ENCODE data around the gene XYLT1. TPM values are rescaled to one million over a fixed set of nuclear protein-coding genes. Genes with fewer than 3 reads are reported as not detected.
A peak's percentile ranks its signal among the peaks of the same experiment; 100 is the strongest.

Gene XYLT1
- total and polyA plus RNA-seq, 2 experiments from 2014 or later: 4.5 to 26.3 TPM

- no peaks in the 10 kb centered on the region for H4K20me1 ChIP-seq (ENCODE audit: insufficient read depth)
- peak; percentile 65 for DNase-seq
- H3K79me2 ChIP-seq (ENCODE audit: insufficient read depth): peaks cover 55% of the 10 kb centered on the region
- WGBS, 2 experiments (ENCODE audit: low coverage in 1 of 2, low lambda C conversion rate in 2 of 2, missing lambda C conversion rate in 2 of 2): 2% methylated on average over 15 to 16 of the region's 16 CpGs
- H3K27me3 ChIP-seq (replicated peaks; ENCODE audit: insufficient read depth): no peaks in the 10 kb centered on the region
- H3K9me3 ChIP-seq (ENCODE audit: low read depth): no peaks in the 10 kb centered on the region
- peak overlapping the region; percentile 90 for H3K4me3 ChIP-seq
- H3K36me3 ChIP-seq (ENCODE audit: low read depth): no peaks in the 10 kb centered on the region
- in situ Hi-C loops (cut with MboI): loop anchor here (10.0 to 25.0 kb wide), 3 partner anchors 195 to 607 kb away; no protein-coding TSS in a partner anchor
- H3F3A ChIP-seq (ENCODE audit: insufficient read depth): peaks cover 24% of the 10 kb centered on the region
- peak overlapping the region; percentile 49 for H2AFZ ChIP-seq
- H3K4me1 ChIP-seq (ENCODE audit: insufficient read depth): peaks cover 33% of the 10 kb centered on the region
- H3K4me2 ChIP-seq (ENCODE audit: unreplicated experiment): peak overlapping the region; percentile 91
- H3K9ac ChIP-seq: peak overlapping the region; percentile 82
- TF ChIP-seq EZH2 (IDR thresholded peaks at IDR 0.05; ENCODE audit: insufficient read depth, poor library complexity, severe bottlenecking): no peak
- no peak for TF ChIP-seq EZH2phosphoT487 (IDR thresholded peaks at IDR 0.05; ENCODE audit: insufficient read depth, low read depth)
- peak overlapping the region; percentile 56 for H3K27ac ChIP-seq
- no peaks in the 10 kb centered on the region for H3K9me2 ChIP-seq (ENCODE audit: insufficient read depth)
These were observed 999 bp downstream of the XYLT1 start for GRCh38 chr16:17469741-17470181.

DNA sequence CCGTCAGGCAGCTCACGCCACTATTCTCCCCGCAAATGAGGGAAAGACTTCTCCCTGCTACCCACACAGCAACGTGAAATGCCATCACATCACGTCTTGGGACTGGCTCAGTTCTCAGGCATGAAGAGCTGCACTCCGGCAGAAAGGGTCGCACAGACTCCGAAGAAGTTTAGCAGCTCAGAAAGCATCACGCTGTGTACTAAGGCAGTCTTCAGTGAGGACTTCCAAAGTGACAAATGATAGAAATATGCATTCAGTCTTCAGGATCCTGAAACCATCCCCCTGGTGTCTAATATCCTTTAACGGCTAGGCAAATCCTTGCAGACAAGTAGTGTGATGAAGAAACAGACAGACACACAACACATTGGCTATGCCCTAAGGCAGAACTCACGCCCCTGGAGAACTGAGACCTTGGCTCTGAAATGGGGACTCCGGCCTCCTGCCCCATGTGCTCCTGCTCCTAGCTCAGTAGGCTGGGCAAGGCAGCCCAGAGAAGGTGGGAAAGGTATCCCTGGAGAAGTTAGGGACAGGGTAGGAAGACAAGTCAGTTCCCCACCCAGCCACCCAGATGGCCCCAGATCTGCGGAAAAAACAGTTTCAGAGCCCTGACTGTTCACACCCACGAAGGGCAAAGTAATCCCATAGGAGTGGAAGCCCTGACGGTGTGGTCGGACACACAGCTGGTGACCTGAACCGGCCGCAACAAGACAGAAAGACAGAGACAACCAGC, 1.6 kb downstream of the XYLT1 start:
- no peaks in the 10 kb centered on the region for H3K27me3 ChIP-seq (replicated peaks; ENCODE audit: insufficient read depth)
- WGBS, 2 experiments (ENCODE audit: low coverage in 1 of 2, low lambda C conversion rate in 2 of 2, missing lambda C conversion rate in 2 of 2): 2% methylated on average over 18 of the region's 18 CpGs
- H3K36me3 ChIP-seq (ENCODE audit: low read depth): no peaks in the 10 kb centered on the region
- H2AFZ ChIP-seq: peak overlapping the region; percentile 49
- H3K4me1 ChIP-seq (ENCODE audit: insufficient read depth): peaks cover 31% of the 10 kb centered on the region
- H3K4me2 ChIP-seq (ENCODE audit: unreplicated experiment): peak overlapping the region; percentile 91
- H3K79me2 ChIP-seq (ENCODE audit: insufficient read depth): peaks cover 61% of the 10 kb centered on the region
- peak; percentile 89 for DNase-seq
- in situ Hi-C loops (cut with MboI): loop anchor here (10.0 to 25.0 kb wide), 3 partner anchors 194 to 607 kb away; no protein-coding TSS in a partner anchor
- H3K4me3 ChIP-seq: peak overlapping the region; percentile 90
- peak overlapping the region; percentile 82 for H3K9ac ChIP-seq
- no peaks in the 10 kb centered on the region for H4K20me1 ChIP-seq (ENCODE audit: insufficient read depth)
- H3K27ac ChIP-seq: peak overlapping the region; percentile 56
- TF ChIP-seq EZH2 (IDR thresholded peaks at IDR 0.05; ENCODE audit: insufficient read depth, poor library complexity, severe bottlenecking): no peak
- TF ChIP-seq EZH2phosphoT487 (IDR thresholded peaks at IDR 0.05; ENCODE audit: insufficient read depth, low read depth): no peak
- H3K9me2 ChIP-seq (ENCODE audit: insufficient read depth): no peaks in the 10 kb centered on the region
- H3F3A ChIP-seq (ENCODE audit: insufficient read depth): peaks cover 24% of the 10 kb centered on the region
- H3K9me3 ChIP-seq (ENCODE audit: low read depth): no peaks in the 10 kb centered on the region

- no peak for TF ChIP-seq EZH2phosphoT487 (IDR thresholded peaks at IDR 0.05; ENCODE audit: insufficient read depth, low read depth)
- TF ChIP-seq EZH2 (IDR thresholded peaks at IDR 0.05; ENCODE audit: insufficient read depth, poor library complexity, severe bottlenecking): no peak
- H3K4me2 ChIP-seq (ENCODE audit: unreplicated experiment): peak overlapping the region; percentile 91
- peak; percentile 24 for DNase-seq
- no peaks in the 10 kb centered on the region; the same call in 1 of the 2 replicates for H4K20me1 ChIP-seq (ENCODE audit: insufficient read depth)
- no peaks in the 10 kb centered on the region for H3K9me3 ChIP-seq (ENCODE audit: low read depth)
- peaks cover 24% of the 10 kb centered on the region for H3F3A ChIP-seq (ENCODE audit: insufficient read depth)
- no peaks in the 10 kb centered on the region for H3K36me3 ChIP-seq (ENCODE audit: low read depth)
- peaks cover 31% of the 10 kb centered on the region for H3K4me1 ChIP-seq (ENCODE audit: insufficient read depth)
- no peaks in the 10 kb centered on the region for H3K27me3 ChIP-seq (replicated peaks; ENCODE audit: insufficient read depth)
- peak overlapping the region; percentile 56 for H3K27ac ChIP-seq
- H3K9ac ChIP-seq: peak overlapping the region; percentile 82
- peak overlapping the region; percentile 90 for H3K4me3 ChIP-seq
- H3K9me2 ChIP-seq (ENCODE audit: insufficient read depth): no peaks in the 10 kb centered on the region
- WGBS, 2 experiments (ENCODE audit: low coverage in 1 of 2, low lambda C conversion rate in 2 of 2, missing lambda C conversion rate in 2 of 2): 2% methylated on average over 7 of the region's 7 CpGs
- H2AFZ ChIP-seq: peak overlapping the region; percentile 24; the same call in 1 of the 2 replicates
- peaks cover 67% of the 10 kb centered on the region for H3K79me2 ChIP-seq (ENCODE audit: insufficient read depth)
- in situ Hi-C loops (cut with MboI): loop anchor here (10.0 to 25.0 kb wide), 3 partner anchors 194 to 606 kb away; no protein-coding TSS in a partner anchor
These were observed 2.1 kb downstream of the XYLT1 start for GRCh38 chr16:17468611-17469010.

DNA sequence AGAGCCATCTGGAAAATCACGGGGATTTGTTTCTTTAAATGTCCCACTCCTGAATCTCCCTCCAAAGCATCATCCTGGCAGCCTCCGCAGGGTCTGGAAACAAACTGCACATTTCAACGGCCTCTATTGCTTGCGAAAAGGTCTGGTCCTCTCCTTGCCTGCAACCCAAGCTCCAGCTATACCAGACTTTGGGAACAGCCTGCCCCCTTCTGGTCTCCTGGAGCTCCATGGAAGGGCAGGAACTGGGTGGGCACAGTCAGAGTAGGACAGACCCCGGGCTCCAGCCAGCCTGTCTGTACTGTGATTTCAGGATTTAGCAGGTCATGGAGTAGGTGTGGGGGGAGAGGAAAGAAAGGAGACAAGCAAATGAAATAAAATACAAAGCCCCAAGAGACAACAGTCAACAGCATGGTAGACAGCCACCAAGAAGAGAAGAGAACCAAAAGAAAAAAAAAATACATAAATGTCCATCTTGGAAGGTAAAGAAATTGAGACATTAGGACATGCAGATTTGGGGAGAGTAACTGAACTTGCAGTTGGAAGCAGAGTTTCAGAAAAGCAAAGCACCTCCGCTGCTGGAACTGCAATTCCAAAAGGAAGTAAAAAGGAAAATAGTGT, 2.7 kb downstream of the XYLT1 start:
- WGBS, 2 experiments (ENCODE audit: low coverage in 1 of 2, low lambda C conversion rate in 2 of 2, missing lambda C conversion rate in 2 of 2): 19 to 25% methylated on average over 6 of the region's 6 CpGs
- in situ Hi-C loops (cut with MboI): loop anchor here (10.0 to 25.0 kb wide), 3 partner anchors 193 to 606 kb away; no protein-coding TSS in a partner anchor
- H3K27me3 ChIP-seq (replicated peaks; ENCODE audit: insufficient read depth): no peaks in the 10 kb centered on the region
- peak overlapping the region; percentile 82 for H3K9ac ChIP-seq
- peaks cover 28% of the 10 kb centered on the region for H3F3A ChIP-seq (ENCODE audit: insufficient read depth)
- peak overlapping the region; percentile 91 for H3K4me2 ChIP-seq (ENCODE audit: unreplicated experiment)
- peak overlapping the region; percentile 56; the same call in 1 of the 2 replicates for H3K27ac ChIP-seq
- TF ChIP-seq EZH2phosphoT487 (IDR thresholded peaks at IDR 0.05; ENCODE audit: insufficient read depth, low read depth) (no peak), EZH2 (IDR thresholded peaks at IDR 0.05; ENCODE audit: insufficient read depth, poor library complexity, severe bottlenecking) (no peak)
- no peaks in the 10 kb centered on the region for H3K9me3 ChIP-seq (ENCODE audit: low read depth)
- H3K4me3 ChIP-seq: peak overlapping the region; percentile 90
- H2AFZ ChIP-seq: no peak overlapping the region
- DNase-seq: peak; percentile 82
- peaks cover 73% of the 10 kb centered on the region for H3K79me2 ChIP-seq (ENCODE audit: insufficient read depth)
- H3K36me3 ChIP-seq (ENCODE audit: low read depth): no peaks in the 10 kb centered on the region
- H3K4me1 ChIP-seq (ENCODE audit: insufficient read depth): peaks cover 31% of the 10 kb centered on the region
- H3K9me2 ChIP-seq (ENCODE audit: insufficient read depth): no peaks in the 10 kb centered on the region
- no peaks in the 10 kb centered on the region; the same call in none of the 2 replicates for H4K20me1 ChIP-seq (ENCODE audit: insufficient read depth)
